ENCODE results near the gene E2F1.
"Not testable (repeated sequence)": the region's sequence is repeated elsewhere in the genome, so short reads cannot be mapped to it uniquely, and the experiment has no call there.

The E2F1 gene

GRCh38 chr20:33635341-33635740 is 50.8 kb downstream of the E2F1 start:
- no peak for DNase-seq

- DNase-seq: not testable (repeated sequence)
Observed at GRCh38 chr20:33631910-33632309, 54.3 kb downstream of the E2F1 start.

GRCh38 chr20:33630507-33630906 is 55.7 kb downstream of the E2F1 start:
- no peak for DNase-seq

- no peak for DNase-seq
Observed at GRCh38 chr20:33629979-33630378, 56.2 kb downstream of the E2F1 start.

GRCh38 chr20:33629533-33629932 is 56.7 kb downstream of the E2F1 start:
- DNase-seq: no peak

GRCh38 chr20:33627577-33628216 is 58.5 kb downstream of the E2F1 start:
- DNase-seq: no peak

- no peak for DNase-seq
Observed at GRCh38 chr20:33626190-33626589, 60.0 kb downstream of the E2F1 start.

Measured in activated CD4-positive, alpha-beta T cell treated with anti-CD3 and anti-CD28 coated beads for 1 hour (primary cell).